RPMI7951 (cell line): ENCODE measurements around the gene ARHGAP26. TPM values are rescaled to one million over a fixed set of nuclear protein-coding genes. Genes with fewer than 3 reads are reported as not detected.

Experiments used
- DNase-seq: peaks from one replicate; pipeline ENCODE4 v3.0.0-alpha.2; 2012; ENCODE audit warnings: low read depth
- total RNA-seq: library from RNA; depleted of rRNA; stranded (reverse); fragments of >200 nt; shearing (Covaris generic); gene quantifications from 2 replicates; pipeline ENCODE4 v1.2.3, GENCODE V29; 2014

ARHGAP26 gene
- total RNA-seq, 1 experiment from 2014 or later = 1.1 TPM

DNA sequence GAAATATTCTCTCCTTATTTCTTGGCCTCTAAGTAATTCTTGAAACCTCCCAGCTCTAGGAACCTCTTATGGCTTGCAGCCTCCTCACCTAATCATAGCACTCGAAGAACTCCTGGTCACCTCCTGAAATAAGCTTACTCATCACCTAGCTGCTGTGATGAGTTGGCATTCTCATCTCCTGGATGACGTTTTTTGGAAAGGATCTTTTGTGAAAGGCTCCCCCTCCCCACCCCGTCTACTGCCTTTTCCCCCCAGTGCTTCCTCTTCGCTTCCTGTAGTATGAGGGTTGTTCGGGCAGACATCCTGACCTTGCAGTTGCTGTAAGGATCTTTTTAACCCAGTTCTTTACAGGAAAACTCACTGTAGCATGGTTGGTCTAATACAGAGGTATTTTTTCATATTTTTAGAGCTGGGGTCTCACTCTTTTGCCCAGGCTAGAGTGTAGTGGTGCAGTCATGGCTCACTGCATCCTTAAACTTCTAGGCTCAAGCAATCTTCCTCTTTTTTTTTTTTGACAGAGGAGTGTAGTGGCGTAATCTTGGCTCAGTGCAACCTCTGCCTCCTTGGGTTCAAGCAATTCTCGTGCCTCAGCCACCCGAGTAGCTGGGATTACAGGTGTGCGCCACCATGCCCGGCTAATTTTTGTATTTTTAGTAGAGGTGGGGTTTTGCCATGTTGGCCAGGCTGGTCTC lies 41.8 kb downstream of the ARHGAP26 start:
- no peak for DNase-seq

GRCh38 chr5:142813220-142813619 lies 43.0 kb downstream of the ARHGAP26 start:
- DNase-seq = no peak

DNA sequence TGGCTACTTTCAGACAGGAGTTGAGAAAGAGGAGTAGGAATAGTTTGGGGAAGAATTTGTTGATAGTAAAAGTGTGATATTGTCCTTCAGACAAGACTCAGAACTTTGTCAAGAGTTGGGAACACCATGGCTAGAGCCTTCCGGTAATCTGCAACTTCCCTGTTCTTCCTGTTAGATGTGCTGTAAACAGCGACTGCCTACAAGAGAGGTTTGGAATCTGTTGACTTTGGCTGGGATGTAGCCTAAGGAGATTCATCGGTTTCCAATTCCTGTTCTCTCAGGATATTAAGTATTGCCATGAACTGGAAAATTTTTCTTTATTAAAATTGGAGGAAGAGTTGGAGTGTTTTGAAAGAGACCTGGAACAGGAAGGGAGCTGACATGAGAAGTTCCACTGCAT lies 43.9 kb downstream of the ARHGAP26 start:
- DNase-seq = no peak

DNA sequence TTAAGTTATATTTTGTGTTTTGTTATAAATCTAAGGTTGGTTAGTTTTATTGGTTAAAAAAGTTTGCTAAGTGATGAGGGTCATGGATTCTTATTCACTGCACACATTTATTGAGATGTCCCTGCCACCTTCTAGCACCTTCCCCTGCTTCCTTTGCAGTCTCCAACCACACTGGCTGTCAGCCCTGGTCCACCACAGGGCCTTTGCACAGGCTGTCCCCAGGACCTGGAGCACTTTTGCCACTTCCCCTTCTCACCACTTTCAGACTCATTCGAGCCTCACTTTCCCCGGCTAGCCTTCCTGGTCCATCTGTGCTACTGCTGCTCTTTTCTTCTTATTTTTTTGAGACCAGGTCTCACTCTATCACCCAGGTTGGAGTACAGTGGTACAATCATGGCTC lies 45.3 kb downstream of the ARHGAP26 start:
- DNase-seq = no peak

DNA sequence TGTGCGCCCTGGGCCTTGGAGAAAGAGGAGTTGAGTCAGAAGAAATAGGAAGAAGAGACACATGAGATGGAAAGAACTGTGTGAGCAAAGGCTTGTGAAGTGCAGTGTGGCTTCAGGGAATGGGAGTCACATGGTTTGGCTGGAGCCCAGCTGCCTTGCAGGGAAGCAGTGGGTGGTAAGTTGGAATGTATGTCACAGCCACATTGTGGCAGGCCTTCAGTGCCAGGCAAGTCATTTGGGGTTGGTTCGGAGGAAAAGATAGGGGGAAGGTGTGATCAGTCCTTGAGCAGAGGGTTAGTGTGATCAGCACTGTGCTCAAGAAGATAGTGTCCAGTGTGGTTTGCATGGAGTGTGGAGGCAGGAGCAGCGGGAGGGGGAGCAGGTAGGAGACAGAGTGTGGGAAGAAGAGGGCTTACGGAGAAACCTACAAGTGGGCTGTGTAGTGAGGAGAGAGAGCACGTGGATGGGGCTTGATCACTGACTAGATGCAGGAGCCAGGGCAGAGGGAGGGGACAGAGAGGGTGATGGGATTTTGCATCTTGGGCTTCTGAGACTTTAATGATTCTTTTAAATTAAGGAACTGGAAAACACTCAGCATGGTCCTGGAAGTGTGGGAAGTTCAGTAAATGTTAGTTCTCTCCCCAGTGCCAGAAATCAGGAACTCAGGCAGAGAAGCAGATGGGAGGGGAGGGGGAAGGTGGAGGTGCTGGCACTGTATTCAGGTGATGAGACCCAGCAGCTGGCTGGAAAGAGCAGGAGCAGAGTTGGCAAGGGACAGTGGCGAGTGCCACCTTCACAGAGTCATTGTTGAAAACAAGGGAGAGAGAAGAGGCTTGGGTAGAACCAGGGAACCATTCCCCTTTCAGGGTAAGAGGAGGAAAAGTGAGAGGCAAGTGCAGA lies 46.6 kb downstream of the ARHGAP26 start:
- peak; percentile 68 for DNase-seq

GRCh38 chr5:142817949-142818431 lies 47.8 kb downstream of the ARHGAP26 start:
- DNase-seq = peak; percentile 30

- DNase-seq = no peak
These were observed 49.1 kb downstream of the ARHGAP26 start for GRCh38 chr5:142819292-142819691.

- DNase-seq = no peak
These were observed 49.6 kb downstream of the ARHGAP26 start for GRCh38 chr5:142819825-142820224.

DNA sequence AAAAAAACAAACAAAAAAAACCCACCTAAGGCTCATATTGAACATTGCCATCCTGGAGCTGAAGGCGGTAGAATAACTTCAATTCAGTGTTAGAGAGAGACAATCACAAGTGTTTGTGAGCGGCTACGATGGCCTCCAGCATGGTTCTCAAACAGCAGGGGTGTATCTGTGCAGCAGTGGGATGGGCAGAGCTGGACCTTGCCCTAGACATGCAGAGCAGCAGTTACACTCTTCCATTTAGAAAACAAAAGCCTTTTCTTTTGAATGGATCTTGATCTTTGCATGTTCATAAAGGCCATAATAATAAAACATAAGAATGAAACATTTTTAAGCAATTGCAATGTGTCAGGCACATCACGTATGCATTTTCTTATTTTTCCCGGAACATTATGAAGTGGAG lies 50.3 kb downstream of the ARHGAP26 start:
- no peak for DNase-seq

DNA sequence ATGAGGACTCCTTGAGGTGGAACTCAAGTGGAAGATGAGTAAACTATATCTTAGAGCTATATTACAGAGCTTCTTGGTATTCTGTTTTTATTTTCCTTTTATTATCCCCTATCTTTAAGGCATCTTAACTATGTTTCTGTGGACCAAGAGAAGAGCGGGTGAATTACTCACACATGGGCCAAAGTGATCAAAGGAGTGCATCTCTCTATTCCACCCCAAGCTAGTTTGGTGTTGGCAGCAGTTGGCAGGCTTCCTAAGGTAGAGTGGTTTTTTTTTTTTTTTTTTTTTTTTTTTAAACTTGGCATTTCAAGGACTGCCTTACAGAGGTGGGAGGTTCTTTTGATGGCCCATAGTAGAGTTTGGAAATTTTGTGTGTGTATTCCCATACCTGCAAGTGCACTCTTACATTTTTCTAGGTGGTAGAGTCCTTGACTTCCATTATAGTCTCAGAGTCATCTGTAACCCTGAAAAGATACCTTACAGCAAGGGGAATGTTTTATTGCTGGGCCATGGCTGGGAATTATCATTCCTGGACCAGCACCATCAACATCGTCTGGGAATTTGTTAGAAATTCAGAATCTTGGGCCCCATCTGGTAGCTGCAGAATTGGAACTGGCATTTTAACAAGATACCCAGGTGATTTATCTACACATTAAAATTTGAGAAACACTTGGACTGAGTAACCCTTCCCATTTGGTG lies 51.0 kb downstream of the ARHGAP26 start:
- DNase-seq = peak; percentile 33

- DNase-seq = peak; percentile 82
These were observed 51.7 kb downstream of the ARHGAP26 start for GRCh38 chr5:142821733-142822487.

DNA sequence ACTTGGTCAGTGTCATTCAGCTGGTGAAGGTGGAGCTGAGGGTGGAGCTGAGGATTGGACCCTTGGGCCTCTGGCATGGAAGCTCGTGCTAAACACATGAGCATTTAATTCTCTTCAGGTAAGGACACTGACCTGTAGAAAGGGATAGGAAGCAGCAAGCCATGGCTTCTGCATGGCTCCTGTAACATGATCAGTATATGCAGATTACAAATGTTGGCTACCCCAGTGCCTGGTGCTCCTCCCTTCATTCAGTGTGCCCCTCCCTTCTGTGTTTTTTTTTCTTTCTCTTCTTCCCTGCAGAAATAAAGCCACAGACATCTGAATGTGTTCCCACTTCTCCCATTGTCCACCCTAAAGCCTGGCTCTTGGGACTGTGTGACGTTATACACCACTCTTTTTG lies 52.9 kb downstream of the ARHGAP26 start:
- peak; percentile 50 for DNase-seq

DNA sequence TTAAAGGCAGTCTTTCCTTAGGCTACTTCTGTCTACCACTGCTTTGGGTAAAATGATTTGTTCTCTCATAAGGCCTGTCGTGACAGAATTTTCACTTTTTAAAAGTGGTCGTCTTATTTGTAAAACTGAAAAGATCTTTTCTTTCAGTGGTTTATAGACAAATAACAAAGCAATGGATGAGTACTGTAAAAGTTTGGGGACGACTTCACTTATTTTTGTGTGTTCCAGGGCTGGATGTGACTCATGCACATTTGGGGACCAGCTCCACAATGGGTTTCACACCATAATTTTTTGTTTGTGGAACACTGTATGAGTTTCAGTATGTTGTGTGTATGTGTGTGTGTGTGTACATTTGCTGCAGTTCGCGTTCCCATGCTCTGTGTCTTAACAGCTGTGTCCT lies 53.6 kb downstream of the ARHGAP26 start:
- DNase-seq = no peak

- DNase-seq = no peak
These were observed 54.2 kb downstream of the ARHGAP26 start for GRCh38 chr5:142824391-142824790.

DNA sequence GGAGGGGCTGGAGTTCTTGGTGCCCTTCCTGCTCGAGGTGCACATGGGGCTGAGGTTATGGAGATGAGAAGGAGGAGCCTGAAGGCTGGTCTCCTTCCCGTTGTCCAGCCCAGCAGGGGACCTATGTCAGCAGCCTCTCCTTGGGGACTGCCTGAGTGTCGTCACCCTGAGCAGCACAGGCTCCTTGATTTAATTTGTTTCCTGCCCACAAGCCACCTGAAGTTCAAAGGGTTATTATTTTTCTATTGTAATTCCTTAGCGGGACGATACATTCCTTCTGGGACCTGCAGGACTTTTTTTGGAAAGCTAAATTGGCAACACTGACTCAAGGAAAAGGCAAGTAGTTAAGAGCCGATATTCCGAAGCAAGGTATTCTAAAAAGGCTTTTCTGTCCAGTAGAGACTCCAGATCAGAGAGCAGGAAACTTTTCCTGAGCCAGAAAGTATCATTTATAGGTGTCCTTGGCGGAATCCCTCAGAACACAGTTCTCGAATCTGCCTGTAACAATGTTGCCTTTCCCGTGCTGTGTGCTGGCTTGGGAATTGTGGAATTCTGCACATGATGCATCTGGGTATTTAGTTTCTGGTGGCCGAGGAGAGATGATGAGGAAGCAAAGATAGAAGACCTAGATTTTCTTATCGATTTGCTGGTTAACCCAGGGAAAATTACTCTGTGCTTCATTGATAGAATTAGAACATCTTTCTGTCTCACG lies 55.4 kb downstream of the ARHGAP26 start:
- DNase-seq = no peak

- DNase-seq = no peak
These were observed 55.9 kb downstream of the ARHGAP26 start for GRCh38 chr5:142826093-142826492.

GRCh38 chr5:142826741-142827492 lies 56.7 kb downstream of the ARHGAP26 start:
- peak; percentile 91 for DNase-seq

DNA sequence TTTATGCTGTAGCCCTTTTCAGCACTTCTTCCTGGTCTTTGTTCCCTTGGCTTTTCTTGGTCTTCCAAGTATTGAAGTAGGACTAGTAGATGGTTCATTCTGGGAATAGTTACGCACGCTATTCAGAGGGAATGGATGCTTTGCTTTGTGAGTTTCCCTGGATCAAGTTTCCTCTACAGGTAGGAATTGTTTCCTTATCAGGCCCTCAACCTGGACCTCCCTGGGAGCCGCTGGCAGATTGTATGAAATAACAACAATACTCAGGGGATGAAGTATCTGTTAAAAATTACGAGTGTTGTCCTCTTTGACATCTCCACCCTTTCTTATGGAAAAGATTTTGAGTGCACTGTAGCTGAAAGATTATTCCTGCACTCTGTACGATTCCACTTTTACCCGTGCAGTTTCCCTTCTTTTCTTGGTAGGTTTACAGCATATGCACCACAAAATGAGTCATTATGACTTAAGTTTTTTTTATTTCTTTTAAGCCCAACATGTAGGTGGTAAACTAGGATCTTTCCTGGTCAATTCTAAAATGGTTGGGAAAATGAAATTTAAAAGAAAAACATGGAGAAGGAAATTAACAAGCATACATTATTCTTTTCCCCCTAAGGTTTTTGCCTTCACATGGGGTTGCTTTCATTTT lies 57.9 kb downstream of the ARHGAP26 start:
- DNase-seq = peak; percentile 33

- DNase-seq = no peak
These were observed 58.8 kb downstream of the ARHGAP26 start for GRCh38 chr5:142828797-142829535.
